HEK293 (cell line): ENCODE results near the gene COPG1.
A peak's percentile ranks its signal among the peaks of the same experiment; 100 is the strongest.

Source experiments
- GFI1B ChIP-seq: fragments of 450-650 bp; formaldehyde crosslinking; IDR thresholded peaks from 2 replicates; pipeline ENCODE4 v1.5.1; 2016; ENCODE audit warnings: missing biosample characterization, missing genetic modification characterization
- GLIS2 ChIP-seq: fragments of 450-650 bp; formaldehyde crosslinking; IDR thresholded peaks from 2 replicates; pipeline ENCODE4 v1.5.1; 2016; ENCODE audit warnings: missing biosample characterization, missing genetic modification characterization
- KLF16 ChIP-seq: fragments of 450-650 bp; formaldehyde crosslinking; IDR thresholded peaks from 2 replicates; pipeline ENCODE4 v1.5.1; 2017; ENCODE audit warnings: missing biosample characterization, missing genetic modification characterization
- MEIS1 ChIP-seq: sonication (generic); formaldehyde crosslinking; IDR thresholded peaks from 2 replicates; pipeline ENCODE4 v1.8.1; 2022; ENCODE audit warnings: missing genetic modification reagents, mild to moderate bottlenecking, borderline replicate concordance
- OSR2 ChIP-seq: fragments of 450-650 bp; formaldehyde crosslinking; IDR thresholded peaks from 2 replicates; pipeline ENCODE4 v1.5.1; 2016; ENCODE audit warnings: missing biosample characterization, missing genetic modification characterization
- REPIN1 ChIP-seq: fragments of 450-650 bp; formaldehyde crosslinking; IDR thresholded peaks from 2 replicates; pipeline ENCODE4 v1.5.1; 2017; ENCODE audit warnings: missing biosample characterization, missing genetic modification characterization, low read depth
- WT1 ChIP-seq: fragments of 450-650 bp; formaldehyde crosslinking; IDR thresholded peaks from 2 replicates; pipeline ENCODE4 v1.5.1; 2016; ENCODE audit warnings: missing biosample characterization, missing genetic modification characterization
- ZBTB17 ChIP-seq: fragments of 450-650 bp; formaldehyde crosslinking; IDR thresholded peaks from 2 replicates; pipeline ENCODE4 v1.5.1; 2016; ENCODE audit warnings: missing biosample characterization, missing genetic modification characterization
- ZFHX2 ChIP-seq: fragments of 450-650 bp; formaldehyde crosslinking; conservative IDR thresholded peaks from 2 replicates; pipeline ENCODE4 v1.5.1; 2016; ENCODE audit warnings: missing biosample characterization, missing genetic modification characterization
- ZFP3 ChIP-seq: fragments of 450-650 bp; formaldehyde crosslinking; IDR thresholded peaks from 2 replicates; pipeline ENCODE4 v1.5.1; 2016; ENCODE audit warnings: low read depth, missing biosample characterization, missing genetic modification characterization
- ZFP69B ChIP-seq: fragments of 450-650 bp; formaldehyde crosslinking; IDR thresholded peaks from 2 replicates; pipeline ENCODE4 v1.5.1; 2016; ENCODE audit warnings: missing biosample characterization, missing genetic modification characterization
- ZNF114 ChIP-seq: fragments of 450-650 bp; formaldehyde crosslinking; IDR thresholded peaks from 2 replicates; pipeline ENCODE4 v1.5.0; 2017; ENCODE audit warnings: missing biosample characterization, missing genetic modification characterization
- ZNF132 ChIP-seq: fragments of 450-650 bp; formaldehyde crosslinking; IDR thresholded peaks from 2 replicates; pipeline ENCODE4 v1.5.1; 2017; ENCODE audit warnings: missing biosample characterization, missing genetic modification characterization, borderline replicate concordance
- ZNF175 ChIP-seq: fragments of 450-650 bp; formaldehyde crosslinking; IDR thresholded peaks from 2 replicates; pipeline ENCODE4 v1.5.1; 2016; ENCODE audit warnings: missing biosample characterization, missing genetic modification characterization
- ZNF221 ChIP-seq: fragments of 450-650 bp; formaldehyde crosslinking; IDR thresholded peaks from 2 replicates; pipeline ENCODE4 v1.5.1; 2017; ENCODE audit warnings: missing biosample characterization, missing genetic modification characterization, borderline replicate concordance
- ZNF292 ChIP-seq: fragments of 450-650 bp; formaldehyde crosslinking; IDR thresholded peaks from 2 replicates; pipeline ENCODE4 v1.5.1; 2016; ENCODE audit warnings: low read depth, missing biosample characterization, missing genetic modification characterization, borderline replicate concordance
- ZNF311 ChIP-seq: fragments of 450-650 bp; formaldehyde crosslinking; IDR thresholded peaks from 2 replicates; pipeline ENCODE4 v1.5.1; 2017; ENCODE audit warnings: missing biosample characterization, missing genetic modification characterization, borderline replicate concordance
- ZNF530 ChIP-seq: fragments of 450-650 bp; formaldehyde crosslinking; IDR thresholded peaks from 2 replicates; pipeline ENCODE4 v1.5.1; 2016; ENCODE audit warnings: low read depth, missing biosample characterization, missing genetic modification characterization
- ZNF560 ChIP-seq: fragments of 450-650 bp; formaldehyde crosslinking; IDR thresholded peaks from 2 replicates; pipeline ENCODE4 v1.5.1; 2017; ENCODE audit warnings: missing biosample characterization, missing genetic modification characterization, borderline replicate concordance
- ZNF610 ChIP-seq: fragments of 450-650 bp; formaldehyde crosslinking; IDR thresholded peaks from 2 replicates; pipeline ENCODE4 v1.5.1; 2016; ENCODE audit warnings: missing biosample characterization, missing genetic modification characterization, borderline replicate concordance
- ZNF624 ChIP-seq: fragments of 450-650 bp; formaldehyde crosslinking; IDR thresholded peaks from 2 replicates; pipeline ENCODE4 v1.5.1; 2017; ENCODE audit warnings: missing biosample characterization, missing genetic modification characterization
- ZNF777 ChIP-seq: fragments of 450-650 bp; formaldehyde crosslinking; IDR thresholded peaks from 2 replicates; pipeline ENCODE4 v1.5.1; 2017; ENCODE audit warnings: missing biosample characterization, missing genetic modification characterization, borderline replicate concordance
- ZNF791 ChIP-seq: fragments of 450-650 bp; formaldehyde crosslinking; IDR thresholded peaks from 2 replicates; pipeline ENCODE4 v1.5.1; 2016; ENCODE audit warnings: missing biosample characterization, missing genetic modification characterization
- ZNF837 ChIP-seq: fragments of 450-650 bp; formaldehyde crosslinking; IDR thresholded peaks from 2 replicates; pipeline ENCODE4 v1.5.1; 2016; ENCODE audit warnings: missing biosample characterization, missing genetic modification characterization
- TF ChIP-seq, protein P1 (sequence below): fragments of 450-650 bp; formaldehyde crosslinking; IDR thresholded peaks from 2 replicates; pipeline ENCODE4 v1.5.1; 2016; ENCODE audit warnings: missing biosample characterization, missing genetic modification characterization
- TF ChIP-seq, protein P2 (sequence below): fragments of 450-650 bp; formaldehyde crosslinking; IDR thresholded peaks from 2 replicates; pipeline ENCODE4 v1.5.1; 2016; ENCODE audit warnings: missing biosample characterization, missing genetic modification characterization
- TF ChIP-seq, protein P3 (sequence below): fragments of 450-650 bp; formaldehyde crosslinking; IDR thresholded peaks from 2 replicates; pipeline ENCODE4 v1.5.1; 2016; ENCODE audit warnings: missing biosample characterization, missing genetic modification characterization, low read depth
- TF ChIP-seq, protein P4 (sequence below): fragments of 450-650 bp; formaldehyde crosslinking; IDR thresholded peaks from 2 replicates; pipeline ENCODE4 v1.5.1; 2016; ENCODE audit warnings: missing biosample characterization, missing genetic modification characterization
- TF ChIP-seq, protein P5 (sequence below): fragments of 450-650 bp; formaldehyde crosslinking; IDR thresholded peaks from 2 replicates; pipeline ENCODE4 v1.5.1; 2016; ENCODE audit warnings: missing biosample characterization, missing genetic modification characterization
- TF ChIP-seq, protein P6 (sequence below): fragments of 450-650 bp; formaldehyde crosslinking; IDR thresholded peaks from 2 replicates; pipeline ENCODE4 v1.5.1; 2016; ENCODE audit warnings: missing biosample characterization, missing genetic modification characterization

COPG1 gene

DNA sequence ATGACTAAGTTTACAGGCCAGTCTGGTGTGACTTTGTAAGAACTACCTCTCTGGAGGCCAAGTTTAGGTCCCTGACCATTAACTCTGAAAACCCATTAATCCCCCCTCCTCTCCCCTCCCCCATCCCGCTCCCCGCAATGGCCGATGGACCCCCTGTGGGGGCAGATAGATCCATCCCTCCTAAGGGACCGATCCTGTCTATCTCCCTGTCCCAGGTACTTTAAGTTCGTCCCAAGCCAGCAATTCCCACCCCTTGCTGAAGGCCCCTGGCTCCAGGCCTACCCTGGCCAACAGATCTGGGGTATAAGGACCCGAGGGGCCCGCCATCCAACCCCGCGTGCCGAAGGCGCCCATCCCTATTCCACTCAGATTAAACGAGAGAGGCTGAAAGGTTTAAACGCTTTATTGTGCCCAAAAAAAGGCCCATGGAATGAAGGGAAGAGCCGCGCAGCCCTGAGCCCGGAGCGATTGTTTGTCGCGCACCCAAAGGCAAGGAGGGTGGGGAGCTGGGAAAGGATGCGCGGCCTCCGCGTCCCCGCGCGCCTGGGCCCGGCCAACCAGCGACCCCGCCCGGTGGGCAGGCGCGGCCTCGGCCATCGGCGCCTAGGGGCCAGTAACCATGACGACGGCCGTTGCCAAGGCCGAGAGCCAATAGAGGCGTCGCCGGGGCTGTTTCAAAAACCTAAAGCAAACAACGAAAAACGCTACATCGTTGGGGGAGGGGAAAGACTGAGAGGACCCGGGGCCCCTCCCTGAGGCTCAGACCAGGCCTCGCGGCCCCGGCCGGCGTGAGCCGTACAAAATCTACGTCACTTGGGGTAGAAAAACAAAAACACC lies 65.2 kb downstream of the COPG1 start (continued):
- TF ChIP-seq, protein P1, sequence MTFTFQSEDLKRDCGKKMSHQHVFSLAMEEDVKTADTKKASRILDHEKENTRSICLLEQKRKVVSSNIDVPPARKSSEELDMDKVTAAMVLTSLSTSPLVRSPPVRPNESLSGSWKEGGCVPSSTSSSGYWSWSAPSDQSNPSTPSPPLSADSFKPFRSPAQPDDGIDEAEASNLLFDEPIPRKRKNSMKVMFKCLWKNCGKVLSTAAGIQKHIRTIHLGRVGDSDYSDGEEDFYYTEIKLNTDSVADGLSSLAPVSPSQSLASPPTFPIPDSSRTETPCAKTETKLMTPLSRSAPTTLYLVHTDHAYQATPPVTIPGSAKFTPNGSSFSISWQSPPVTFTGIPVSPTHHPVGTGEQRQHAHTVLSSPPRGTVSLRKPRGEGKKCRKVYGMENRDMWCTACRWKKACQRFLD (tag by site-specific recombination): no peak
- TF ChIP-seq WT1 (tag by site-specific recombination) (no peak), GFI1B (tag by site-specific recombination) (no peak), ZNF132 (tag by site-specific recombination) (no peak), ZNF610 (no peak), ZNF777 (no peak), ZNF311 (tag by site-specific recombination) (no peak), ZNF791 (tag by site-specific recombination) (no peak), ZNF292 (tag by site-specific recombination) (no peak), OSR2 (tag by site-specific recombination) (no peak), ZNF560 (tag by site-specific recombination) (no peak), GLIS2 (tag by site-specific recombination) (peak; percentile 55), REPIN1 (tag by site-specific recombination) (no peak), ZNF114 (no peak), ZNF837 (tag by site-specific recombination) (no peak), KLF16 (tag by site-specific recombination) (no peak), MEIS1 (CRISPR knock-in tag) (no peak), ZFP69B (no peak; the same call in 1 of the 2 replicates), ZBTB17 (tag by site-specific recombination) (peak; percentile 27; the same call in 1 of the 2 replicates), ZNF624 (tag by site-specific recombination) (no peak), ZNF175 (tag by site-specific recombination) (no peak), ZFP3 (tag by site-specific recombination) (no peak), ZFHX2 (tag by site-specific recombination) (no peak), ZNF221 (tag by site-specific recombination) (no peak), ZNF530 (tag by site-specific recombination) (no peak)
- TF ChIP-seq, protein P2, sequence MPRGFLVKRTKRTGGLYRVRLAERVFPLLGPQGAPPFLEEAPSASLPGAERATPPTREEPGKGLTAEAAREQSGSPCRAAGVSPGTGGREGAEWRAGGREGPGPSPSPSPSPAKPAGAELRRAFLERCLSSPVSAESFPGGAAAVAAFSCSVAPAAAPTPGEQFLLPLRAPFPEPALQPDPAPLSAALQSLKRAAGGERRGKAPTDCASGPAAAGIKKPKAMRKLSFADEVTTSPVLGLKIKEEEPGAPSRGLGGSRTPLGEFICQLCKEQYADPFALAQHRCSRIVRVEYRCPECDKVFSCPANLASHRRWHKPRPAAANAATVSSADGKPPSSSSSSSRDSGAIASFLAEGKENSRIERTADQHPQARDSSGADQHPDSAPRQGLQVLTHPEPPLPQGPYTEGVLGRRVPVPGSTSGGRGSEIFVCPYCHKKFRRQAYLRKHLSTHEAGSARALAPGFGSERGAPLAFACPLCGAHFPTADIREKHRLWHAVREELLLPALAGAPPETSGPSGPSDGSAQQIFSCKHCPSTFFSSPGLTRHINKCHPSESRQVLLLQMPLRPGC: no peak
- TF ChIP-seq, protein P3, sequence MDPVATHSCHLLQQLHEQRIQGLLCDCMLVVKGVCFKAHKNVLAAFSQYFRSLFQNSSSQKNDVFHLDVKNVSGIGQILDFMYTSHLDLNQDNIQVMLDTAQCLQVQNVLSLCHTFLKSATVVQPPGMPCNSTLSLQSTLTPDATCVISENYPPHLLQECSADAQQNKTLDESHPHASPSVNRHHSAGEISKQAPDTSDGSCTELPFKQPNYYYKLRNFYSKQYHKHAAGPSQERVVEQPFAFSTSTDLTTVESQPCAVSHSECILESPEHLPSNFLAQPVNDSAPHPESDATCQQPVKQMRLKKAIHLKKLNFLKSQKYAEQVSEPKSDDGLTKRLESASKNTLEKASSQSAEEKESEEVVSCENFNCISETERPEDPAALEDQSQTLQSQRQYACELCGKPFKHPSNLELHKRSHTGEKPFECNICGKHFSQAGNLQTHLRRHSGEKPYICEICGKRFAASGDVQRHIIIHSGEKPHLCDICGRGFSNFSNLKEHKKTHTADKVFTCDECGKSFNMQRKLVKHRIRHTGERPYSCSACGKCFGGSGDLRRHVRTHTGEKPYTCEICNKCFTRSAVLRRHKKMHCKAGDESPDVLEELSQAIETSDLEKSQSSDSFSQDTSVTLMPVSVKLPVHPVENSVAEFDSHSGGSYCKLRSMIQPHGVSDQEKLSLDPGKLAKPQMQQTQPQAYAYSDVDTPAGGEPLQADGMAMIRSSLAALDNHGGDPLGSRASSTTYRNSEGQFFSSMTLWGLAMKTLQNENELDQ (tag by site-specific recombination): no peak
- TF ChIP-seq, protein P4, sequence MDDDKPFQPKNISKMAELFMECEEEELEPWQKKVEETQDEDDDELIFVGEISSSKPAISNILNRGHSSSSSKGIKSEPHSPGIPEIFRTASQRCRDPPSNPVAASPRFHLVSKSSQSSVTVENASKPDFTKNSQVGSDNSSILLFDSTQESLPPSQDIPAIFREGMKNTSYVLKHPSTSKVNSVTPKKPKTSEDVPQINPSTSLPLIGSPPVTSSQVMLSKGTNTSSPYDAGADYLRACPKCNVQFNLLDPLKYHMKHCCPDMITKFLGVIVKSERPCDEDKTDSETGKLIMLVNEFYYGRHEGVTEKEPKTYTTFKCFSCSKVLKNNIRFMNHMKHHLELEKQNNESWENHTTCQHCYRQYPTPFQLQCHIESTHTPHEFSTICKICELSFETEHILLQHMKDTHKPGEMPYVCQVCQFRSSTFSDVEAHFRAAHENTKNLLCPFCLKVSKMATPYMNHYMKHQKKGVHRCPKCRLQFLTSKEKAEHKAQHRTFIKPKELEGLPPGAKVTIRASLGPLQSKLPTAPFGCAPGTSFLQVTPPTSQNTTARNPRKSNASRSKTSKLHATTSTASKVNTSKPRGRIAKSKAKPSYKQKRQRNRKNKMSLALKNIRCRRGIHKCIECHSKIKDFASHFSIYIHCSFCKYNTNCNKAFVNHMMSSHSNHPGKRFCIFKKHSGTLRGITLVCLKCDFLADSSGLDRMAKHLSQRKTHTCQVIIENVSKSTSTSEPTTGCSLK (tag by site-specific recombination): no peak
- TF ChIP-seq, protein P5, sequence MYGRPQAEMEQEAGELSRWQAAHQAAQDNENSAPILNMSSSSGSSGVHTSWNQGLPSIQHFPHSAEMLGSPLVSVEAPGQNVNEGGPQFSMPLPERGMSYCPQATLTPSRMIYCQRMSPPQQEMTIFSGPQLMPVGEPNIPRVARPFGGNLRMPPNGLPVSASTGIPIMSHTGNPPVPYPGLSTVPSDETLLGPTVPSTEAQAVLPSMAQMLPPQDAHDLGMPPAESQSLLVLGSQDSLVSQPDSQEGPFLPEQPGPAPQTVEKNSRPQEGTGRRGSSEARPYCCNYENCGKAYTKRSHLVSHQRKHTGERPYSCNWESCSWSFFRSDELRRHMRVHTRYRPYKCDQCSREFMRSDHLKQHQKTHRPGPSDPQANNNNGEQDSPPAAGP (tag by site-specific recombination): no peak
- TF ChIP-seq, protein P6, sequence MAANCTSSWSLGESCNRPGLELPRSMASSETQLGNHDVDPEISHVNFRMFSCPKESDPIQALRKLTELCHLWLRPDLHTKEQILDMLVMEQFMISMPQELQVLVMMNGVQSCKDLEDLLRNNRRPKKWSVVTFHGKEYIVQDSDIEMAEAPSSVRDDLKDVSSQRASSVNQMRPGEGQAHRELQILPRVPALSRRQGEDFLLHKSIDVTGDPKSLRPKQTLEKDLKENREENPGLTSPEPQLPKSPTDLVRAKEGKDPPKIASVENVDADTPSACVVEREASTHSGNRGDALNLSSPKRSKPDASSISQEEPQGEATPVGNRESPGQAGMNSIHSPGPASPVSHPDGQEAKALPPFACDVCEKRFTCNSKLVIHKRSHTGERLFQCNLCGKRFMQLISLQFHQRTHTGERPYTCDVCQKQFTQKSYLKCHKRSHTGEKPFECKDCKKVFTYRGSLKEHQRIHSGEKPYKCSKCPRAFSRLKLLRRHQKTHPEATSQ (tag by site-specific recombination): no peak
